ENCODE data around the gene CCL11.

The CCL11 gene

GRCh38 chr17:34269969-34270368, 15.6 kb upstream of the CCL11 start, which contains the start of gene CCL7:
Gene CCL7 (plus strand): TSS chr17:34270221. CDS start chr17:34270291, 70 bp downstream.
- DNase-seq = no peak
- H3K27ac Mint-ChIP-seq = no peak within 1 kb of the TSS
- H3K27me3 Mint-ChIP-seq = peaks cover 83 to 86% of the 10 kb centered on the region in 2 donors
- H3K4me3 Mint-ChIP-seq = no peak within 1 kb of the TSS
- H3K36me3 Mint-ChIP-seq (ENCODE audit: insufficient read depth) = peaks cover 3% of the 10 kb centered on the region
- H3K9me3 Mint-ChIP-seq = no peaks in the 10 kb centered on the region
- H3K4me1 Mint-ChIP-seq (ENCODE audit: low read depth in 2 of 2) = no peaks in the 10 kb centered on the region
- ATAC-seq (replicated peaks) = no peak

GRCh38 chr17:34275881-34276280, 9.7 kb upstream of the CCL11 start:
- no peaks in the 10 kb centered on the region for H3K9me3 Mint-ChIP-seq
- H3K36me3 Mint-ChIP-seq (ENCODE audit: insufficient read depth) = peaks cover 3% of the 10 kb centered on the region
- no peak overlapping the region for H3K27ac Mint-ChIP-seq
- H3K4me3 Mint-ChIP-seq = no peak overlapping the region
- H3K27me3 Mint-ChIP-seq = peaks cover 83 to 84% of the 10 kb centered on the region in 2 donors
- ATAC-seq (replicated peaks) = no peak
- H3K4me1 Mint-ChIP-seq (ENCODE audit: low read depth in 2 of 2) = no peaks in the 10 kb centered on the region
- DNase-seq = no peak

- Mint-ChIP-seq H3K27me3 (peaks cover 79 to 84% of the 10 kb centered on the region in 2 donors), H3K4me3 (no peak overlapping the region), H3K4me1 (ENCODE audit: low read depth in 2 of 2) (no peaks in the 10 kb centered on the region), H3K9me3 (no peaks in the 10 kb centered on the region), H3K36me3 (ENCODE audit: insufficient read depth) (peaks cover 3% of the 10 kb centered on the region), H3K27ac (no peak overlapping the region)
- DNase-seq (no peak), ATAC-seq (replicated peaks) (no peak)
Measured at GRCh38 chr17:34276826-34277225, 8.7 kb upstream of the CCL11 start.

GRCh38 chr17:34283571-34283970, 2.0 kb upstream of the CCL11 start:
- H3K9me3 Mint-ChIP-seq = no peaks in the 10 kb centered on the region
- H3K27ac Mint-ChIP-seq = no peak overlapping the region
- ATAC-seq (replicated peaks) (no peak), DNase-seq (no peak)
- peaks cover 57 to 65% of the 10 kb centered on the region in 2 donors for H3K27me3 Mint-ChIP-seq
- no peaks in the 10 kb centered on the region for H3K36me3 Mint-ChIP-seq (ENCODE audit: insufficient read depth)
- H3K4me1 Mint-ChIP-seq (ENCODE audit: low read depth in 2 of 2) = no peaks in the 10 kb centered on the region
- no peak overlapping the region for H3K4me3 Mint-ChIP-seq

GRCh38 chr17:34287875-34288274, 2.3 kb downstream of the CCL11 start:
- Mint-ChIP-seq H3K9me3 (no peaks in the 10 kb centered on the region), H3K27me3 (peaks cover 40 to 50% of the 10 kb centered on the region in 2 donors), H3K4me1 (ENCODE audit: low read depth in 2 of 2) (no peaks in the 10 kb centered on the region), H3K4me3 (no peak overlapping the region), H3K27ac (no peak overlapping the region), H3K36me3 (ENCODE audit: insufficient read depth) (no peaks in the 10 kb centered on the region)
- ATAC-seq (replicated peaks) (no peak), DNase-seq (no peak)

- Mint-ChIP-seq H3K27me3 (peaks cover 35 to 44% of the 10 kb centered on the region in 2 donors), H3K9me3 (no peaks in the 10 kb centered on the region), H3K4me3 (no peak overlapping the region), H3K36me3 (ENCODE audit: insufficient read depth) (no peaks in the 10 kb centered on the region), H3K4me1 (ENCODE audit: low read depth in 2 of 2) (no peaks in the 10 kb centered on the region), H3K27ac (no peak overlapping the region)
- DNase-seq (no peak), ATAC-seq (replicated peaks) (no peak)
Measured at GRCh38 chr17:34290586-34290985, 5.0 kb downstream of the CCL11 start.

GRCh38 chr17:34291721-34292348, 6.3 kb downstream of the CCL11 start:
- Mint-ChIP-seq H3K4me3 (no peak overlapping the region), H3K9me3 (no peaks in the 10 kb centered on the region), H3K36me3 (ENCODE audit: insufficient read depth) (no peaks in the 10 kb centered on the region), H3K4me1 (ENCODE audit: low read depth in 2 of 2) (no peaks in the 10 kb centered on the region), H3K27ac (no peak overlapping the region), H3K27me3 (peaks cover 25 to 35% of the 10 kb centered on the region in 2 donors)
- ATAC-seq (replicated peaks) (no peak), DNase-seq (no peak)

GRCh38 chr17:34299027-34299426, 13.5 kb downstream of the CCL11 start:
- H3K4me1 Mint-ChIP-seq (ENCODE audit: low read depth in 2 of 2) = no peaks in the 10 kb centered on the region
- no peak for ATAC-seq (replicated peaks)
- H3K9me3 Mint-ChIP-seq = no peaks in the 10 kb centered on the region
- H3K4me3 Mint-ChIP-seq = no peak overlapping the region
- no peak overlapping the region for H3K27ac Mint-ChIP-seq
- H3K36me3 Mint-ChIP-seq (ENCODE audit: insufficient read depth) = no peaks in the 10 kb centered on the region
- DNase-seq = no peak
- H3K27me3 Mint-ChIP-seq = peaks cover 31 to 43% of the 10 kb centered on the region in 2 donors

- no peak for ATAC-seq (replicated peaks)
- Mint-ChIP-seq H3K4me1 (ENCODE audit: low read depth in 2 of 2) (no peaks in the 10 kb centered on the region), H3K27ac (no peak overlapping the region), H3K36me3 (ENCODE audit: insufficient read depth) (no peaks in the 10 kb centered on the region), H3K9me3 (no peaks in the 10 kb centered on the region), H3K27me3 (peaks cover 37 to 43% of the 10 kb centered on the region in 2 donors), H3K4me3 (no peak overlapping the region)
- DNase-seq = no peak
Measured at GRCh38 chr17:34299956-34300577, 14.5 kb downstream of the CCL11 start.

GRCh38 chr17:34300652-34301370, 15.3 kb downstream of the CCL11 start:
- H3K9me3 Mint-ChIP-seq = no peaks in the 10 kb centered on the region
- no peaks in the 10 kb centered on the region for H3K36me3 Mint-ChIP-seq (ENCODE audit: insufficient read depth)
- DNase-seq (no peak), ATAC-seq (replicated peaks) (no peak)
- H3K4me3 Mint-ChIP-seq = no peak overlapping the region
- H3K4me1 Mint-ChIP-seq (ENCODE audit: low read depth in 2 of 2) = no peaks in the 10 kb centered on the region
- H3K27me3 Mint-ChIP-seq = peaks cover 40 to 43% of the 10 kb centered on the region in 2 donors
- no peak overlapping the region for H3K27ac Mint-ChIP-seq

GRCh38 chr17:34301986-34302385, 16.4 kb downstream of the CCL11 start:
- no peaks in the 10 kb centered on the region for H3K36me3 Mint-ChIP-seq (ENCODE audit: insufficient read depth)
- ATAC-seq (replicated peaks) (no peak), DNase-seq (no peak)
- H3K4me1 Mint-ChIP-seq (ENCODE audit: low read depth in 2 of 2) = no peaks in the 10 kb centered on the region
- no peak overlapping the region for H3K4me3 Mint-ChIP-seq
- H3K27ac Mint-ChIP-seq = no peak overlapping the region
- no peaks in the 10 kb centered on the region for H3K9me3 Mint-ChIP-seq
- peaks cover 43 to 47% of the 10 kb centered on the region in 2 donors for H3K27me3 Mint-ChIP-seq

- H3K27me3 Mint-ChIP-seq = peaks cover 43 to 48% of the 10 kb centered on the region in 2 donors
- DNase-seq (no peak), ATAC-seq (replicated peaks) (no peak)
- no peak overlapping the region for H3K27ac Mint-ChIP-seq
- H3K4me3 Mint-ChIP-seq = no peak overlapping the region
- H3K9me3 Mint-ChIP-seq = no peaks in the 10 kb centered on the region
- H3K36me3 Mint-ChIP-seq (ENCODE audit: insufficient read depth) = no peaks in the 10 kb centered on the region
- H3K4me1 Mint-ChIP-seq (ENCODE audit: low read depth in 2 of 2) = no peaks in the 10 kb centered on the region
Measured at GRCh38 chr17:34302636-34303035, 17.1 kb downstream of the CCL11 start.

GRCh38 chr17:34303606-34304005, 18.1 kb downstream of the CCL11 start:
- no peak overlapping the region for H3K4me3 Mint-ChIP-seq
- H3K4me1 Mint-ChIP-seq (ENCODE audit: low read depth in 2 of 2) = no peaks in the 10 kb centered on the region
- ATAC-seq (replicated peaks) (no peak), DNase-seq (no peak)
- H3K9me3 Mint-ChIP-seq = no peaks in the 10 kb centered on the region
- H3K36me3 Mint-ChIP-seq (ENCODE audit: insufficient read depth) = no peaks in the 10 kb centered on the region
- peaks cover 36 to 48% of the 10 kb centered on the region in 2 donors for H3K27me3 Mint-ChIP-seq
- no peak overlapping the region for H3K27ac Mint-ChIP-seq

- no peaks in the 10 kb centered on the region for H3K9me3 Mint-ChIP-seq
- no peak for DNase-seq
- H3K27ac Mint-ChIP-seq = no peak overlapping the region
- no peaks in the 10 kb centered on the region for H3K4me1 Mint-ChIP-seq (ENCODE audit: low read depth in 2 of 2)
- H3K36me3 Mint-ChIP-seq (ENCODE audit: insufficient read depth) = no peaks in the 10 kb centered on the region
- H3K4me3 Mint-ChIP-seq = no peak overlapping the region
- H3K27me3 Mint-ChIP-seq = peaks cover 30 to 47% of the 10 kb centered on the region in 2 donors
- ATAC-seq (replicated peaks) = no peak
Measured at GRCh38 chr17:34305061-34305460, 19.5 kb downstream of the CCL11 start.

All from effector memory CD8-positive, alpha-beta T cell (primary cell).